ENCODE data around the gene PAX7.

GRCh38 chr1:18637962-18638834, 7.6 kb downstream of the PAX7 start:
- TF ChIP-seq CTCF (conservative IDR thresholded peaks at IDR 0.05; ENCODE audit: low read depth, low read length) (no peak), USF2 (IDR thresholded peaks at IDR 0.05; ENCODE audit: low read depth, low read length) (no peak), RAD21 (IDR thresholded peaks at IDR 0.05; ENCODE audit: low read length) (no peak), BHLHE40 (IDR thresholded peaks at IDR 0.05; ENCODE audit: low read depth, low read length) (no peak), POLR2A (IDR thresholded peaks at IDR 0.05; ENCODE audit: low read depth, low read length) (no peak), MAFK (IDR thresholded peaks at IDR 0.05; ENCODE audit: low read depth, low read length) (no peak), MXI1 (IDR thresholded peaks at IDR 0.05; ENCODE audit: borderline replicate concordance, low read depth, low read length) (no peak), NFE2L2 (IDR thresholded peaks at IDR 0.05; ENCODE audit: low read depth, low read length) (no peak)

Data from IMR-90 (cell line).